CD14-positive monocyte (primary cell): ENCODE data around the gene TRIOBP. TPM values are rescaled to one million over a fixed set of nuclear protein-coding genes. Genes with fewer than 3 reads are reported as not detected.
"Not testable (repeated sequence)": the region's sequence is repeated elsewhere in the genome, so short reads cannot be mapped to it uniquely, and the experiment has no call there.

Experiments used
- DNase-seq, 3 donors: peaks; one replicate each; pipeline ENCODE4 v3.0.0-alpha.2; 2011 to 2022
- H2AFZ ChIP-seq: 2 replicates; pipeline ENCODE4 v1.6.0; 2012; ENCODE audit warnings: mild to moderate bottlenecking, low read depth, low read length, inconsistent platforms; ENCODE audit not compliant: insufficient read depth, poor library complexity, severe bottlenecking
- H3K27ac ChIP-seq, 2 donors: 1 replicate in 1 of 2; 2 replicates in 1 of 2; pipeline ENCODE4 v1.5.1; 2012 to 2013; ENCODE audit warnings: low read length in 2 of 2, control low read depth in 1 of 2, inconsistent platforms in 1 of 2, low read depth in 1 of 2, mild to moderate bottlenecking in 1 of 2
- H3K27me3 ChIP-seq, 2 donors: one replicate each; pipeline versions ENCODE4 v1.6.0 to v1.6.1; 2011 to 2013; ENCODE audit warnings: low read length in 2 of 2; ENCODE audit not compliant: control insufficient read depth in 2 of 2, insufficient read depth in 2 of 2
- H3K36me3 ChIP-seq, 2 donors: replicated peaks in 1 of 2; 1 replicate in 1 of 2; 2 replicates in 1 of 2; pipeline versions ENCODE4 v1.5.1 to v1.6.1; 2012 to 2013; ENCODE audit warnings: low read length in 2 of 2, control low read depth in 1 of 2, inconsistent platforms in 1 of 2, mild to moderate bottlenecking in 1 of 2; ENCODE audit not compliant: insufficient read depth in 2 of 2, control insufficient read depth in 1 of 2
- H3K4me1 ChIP-seq, 2 donors: 1 replicate in 1 of 2; 2 replicates in 1 of 2; pipeline versions ENCODE4 v1.5.1 to v1.6.1; 2012 to 2013; ENCODE audit warnings: low read length in 2 of 2, control low read depth in 1 of 2, inconsistent platforms in 1 of 2, mild to moderate bottlenecking in 1 of 2, moderate library complexity in 1 of 2; ENCODE audit not compliant: insufficient read depth in 2 of 2, control insufficient read depth in 1 of 2
- H3K4me2 ChIP-seq: replicated peaks from 2 replicates; pipeline ENCODE3; 2012; ENCODE audit warnings: low read length, moderate library complexity, mild to moderate bottlenecking; ENCODE audit not compliant: poor library complexity, severe bottlenecking; ENCODE audit errors: extremely low read depth
- H3K4me3 ChIP-seq, 3 experiments: fragments of 200-600 bp in 1 of 3; sonication (generic) in 1 of 3; replicated peaks in 1 of 3; 1 replicate in 2 of 3; 2 replicates in 1 of 3; pipeline ENCODE4 v1.5.1; 2011 to 2013; ENCODE audit warnings: low read length in 3 of 3, mild to moderate bottlenecking in 3 of 3, control low read depth in 2 of 3, low read depth in 2 of 3, inconsistent platforms in 1 of 3, moderate library complexity in 1 of 3
- H3K79me2 ChIP-seq: 2 replicates; pipeline ENCODE4 v1.6.0; 2012; ENCODE audit warnings: mild to moderate bottlenecking, control low read depth, inconsistent platforms, low read length, moderate library complexity; ENCODE audit not compliant: insufficient read depth
- H3K9ac ChIP-seq: 2 replicates; pipeline ENCODE4 v1.6.0; 2017; ENCODE audit warnings: low read length, mild to moderate bottlenecking; ENCODE audit not compliant: insufficient read depth, poor library complexity, severe bottlenecking
- H3K9me3 ChIP-seq, 2 donors: replicated peaks in 1 of 2; 1 replicate in 1 of 2; 2 replicates in 1 of 2; pipeline versions ENCODE4 v1.5.1 to v1.6.1; 2012 to 2013; ENCODE audit warnings: low read length in 2 of 2, control low read depth in 1 of 2; ENCODE audit not compliant: control insufficient read depth in 1 of 2, insufficient read depth in 1 of 2
- H4K20me1 ChIP-seq: 2 replicates; pipeline ENCODE4 v1.6.0; 2012; ENCODE audit warnings: mild to moderate bottlenecking, low read length, control low read depth, moderate library complexity; ENCODE audit not compliant: insufficient read depth
- H3K27ac Mint-ChIP-seq, 7 donors: one replicate each; pipeline ENCODE4 v1.8.0; 2020; ENCODE audit warnings: mild to moderate bottlenecking in 7 of 7, mixed read lengths in 7 of 7, moderate library complexity in 6 of 7, inconsistent platforms in 2 of 7
- H3K27me3 Mint-ChIP-seq, 3 donors: one replicate each; pipeline ENCODE4 v1.8.0; 2021 to 2022; ENCODE audit warnings: low read depth in 3 of 3, mild to moderate bottlenecking in 3 of 3, mixed read lengths in 3 of 3, moderate library complexity in 3 of 3, inconsistent platforms in 1 of 3
- H3K36me3 Mint-ChIP-seq, 2 donors: one replicate each; pipeline ENCODE4 v1.8.0; 2020; ENCODE audit warnings: mixed read lengths in 2 of 2, inconsistent platforms in 1 of 2, mild to moderate bottlenecking in 1 of 2
- H3K4me1 Mint-ChIP-seq: one replicate; pipeline ENCODE4 v1.8.0; 2020; ENCODE audit warnings: mild to moderate bottlenecking, mixed read lengths
- H3K4me3 Mint-ChIP-seq, 2 donors: one replicate each; pipeline ENCODE4 v1.8.0; 2020; ENCODE audit warnings: mild to moderate bottlenecking in 2 of 2, mixed read lengths in 2 of 2, moderate library complexity in 1 of 2
- H3K9me3 Mint-ChIP-seq, 7 donors: one replicate each; pipeline ENCODE4 v1.8.0; 2020 to 2022; ENCODE audit warnings: mixed read lengths in 7 of 7, mild to moderate bottlenecking in 6 of 7, moderate library complexity in 6 of 7, inconsistent platforms in 2 of 7
- WGBS: methylation state at CpG from one replicate; pipeline ENCODE4 v1.1.5; 2013; ENCODE audit warnings: missing lambda C conversion rate; ENCODE audit not compliant: insufficient coverage; 5-methylcytosine and 5-hydroxymethylcytosine counted together
- intact Hi-C, 2 donors: fragments of 100-400 bp; cut with micrococcal nuclease; formaldehyde crosslinking; loops; one replicate each; pipeline versions ENCODE4 v1.15.0 to v1.15.1; 2023
- polyA plus RNA-seq, 3 donors: library from polyadenylated mRNA; depleted of rRNA in 1 of 3; unstranded in 2 of 3; stranded (reverse) in 1 of 3; fragments of 300-500 nt in 2 of 3; fragments of >200 nt in 1 of 3; fragmentation: Illumina TruSeq in 2 of 3; gene quantifications; 1 replicate in 2 of 3; 2 replicates in 1 of 3; pipeline ENCODE4 v1.2.3, GENCODE V29; 2012 to 2021
- TF ChIP-seq, protein P1 (sequence below): fragments of 200-600 bp; IDR thresholded peaks from one replicate; pipeline ENCODE4 v1.8.0; 2022; ENCODE audit warnings: antibody characterized with exemption, mild to moderate bottlenecking

Gene TRIOBP
- polyA plus RNA-seq, 3 donors, result 43.0 to 46.6 (median 44.7) TPM

DNA sequence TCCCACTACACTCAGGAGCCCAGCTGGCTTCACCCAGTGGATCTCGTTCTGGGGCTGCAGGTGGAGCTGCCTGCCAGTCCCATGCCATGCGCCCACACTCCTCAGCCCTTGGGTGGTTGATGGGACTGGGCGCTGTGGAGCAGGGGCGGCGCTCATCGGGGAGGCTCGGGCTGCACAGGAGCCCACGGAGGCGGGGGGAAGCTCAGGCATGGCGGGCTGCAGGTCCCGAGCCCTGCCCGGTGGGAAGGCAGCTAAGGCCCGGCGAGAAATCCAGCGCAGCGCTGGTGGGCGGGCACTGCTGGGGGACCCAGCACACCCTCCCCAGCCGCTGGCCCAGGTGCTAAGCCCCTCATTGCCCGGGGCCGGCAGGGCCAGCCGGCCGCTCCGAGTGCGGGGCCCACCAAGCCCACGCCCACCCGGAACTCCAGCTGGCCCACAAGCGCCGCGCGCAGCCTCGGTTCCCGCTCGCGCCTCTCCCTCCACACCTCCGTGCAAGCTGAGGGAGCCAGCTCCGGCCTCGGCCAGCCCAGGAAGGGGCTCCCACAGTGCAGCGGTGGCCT is 21.0 kb downstream of the TRIOBP start:
- H3K4me3 ChIP-seq, H3K4me1 Mint-ChIP-seq, H3K4me2 ChIP-seq, H3K9me3 ChIP-seq, H3K27me3 Mint-ChIP-seq, H3K4me1 ChIP-seq, H3K9ac ChIP-seq, H3K79me2 ChIP-seq, DNase-seq, H4K20me1 ChIP-seq, H3K27ac Mint-ChIP-seq, H3K27ac ChIP-seq, H3K4me3 Mint-ChIP-seq, intact Hi-C loops, H2AFZ ChIP-seq, H3K36me3 ChIP-seq, H3K27me3 ChIP-seq, H3K9me3 Mint-ChIP-seq: not testable (repeated sequence)
- H3K36me3 Mint-ChIP-seq, result peaks cover 21 to 46% of the 10 kb centered on the region in 2 donors
- 97% methylated on average over 30 of the region's 38 CpGs for WGBS

DNA sequence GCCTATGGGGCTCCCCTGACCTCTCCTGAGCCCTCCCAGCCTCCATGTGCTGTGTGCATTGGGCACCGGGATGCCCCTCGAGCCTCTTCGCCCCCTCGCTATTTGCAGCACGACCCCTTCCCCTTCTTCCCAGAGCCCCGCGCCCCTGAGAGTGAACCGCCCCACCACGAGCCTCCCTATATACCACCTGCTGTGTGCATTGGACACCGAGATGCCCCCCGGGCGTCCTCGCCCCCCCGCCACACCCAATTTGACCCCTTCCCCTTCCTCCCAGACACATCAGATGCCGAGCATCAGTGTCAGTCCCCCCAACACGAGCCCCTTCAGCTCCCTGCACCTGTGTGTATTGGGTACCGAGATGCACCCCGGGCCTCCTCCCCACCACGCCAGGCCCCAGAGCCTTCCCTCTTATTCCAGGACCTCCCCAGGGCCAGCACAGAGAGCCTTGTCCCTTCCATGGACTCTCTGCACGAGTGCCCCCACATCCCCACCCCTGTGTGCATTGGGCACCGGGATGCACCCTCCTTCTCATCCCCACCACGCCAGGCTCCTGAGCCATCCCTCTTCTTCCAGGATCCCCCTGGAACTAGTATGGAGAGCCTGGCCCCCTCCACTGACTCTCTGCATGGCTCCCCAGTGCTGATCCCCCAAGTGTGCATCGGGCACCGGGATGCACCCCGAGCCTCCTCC is 28.8 kb downstream of the TRIOBP start:
- H3K27me3 Mint-ChIP-seq, result peaks cover 0 to 5% (median 3%) of the 10 kb centered on the region in 3 donors
- Histone ChIP-seq H3K4me2 (no peak overlapping the region), H3K9ac (no peak overlapping the region), H3K4me1 (peaks cover 37 to 44% of the 10 kb centered on the region in 2 donors), H3K36me3 (no peaks in the 10 kb centered on the region), H4K20me1 (no peaks in the 10 kb centered on the region), H3K27me3 (no peaks in the 10 kb centered on the region), H3K9me3 (no peaks in the 10 kb centered on the region), H3K27ac (no peak overlapping the region), H2AFZ (no peak overlapping the region), H3K4me3 (no peak overlapping the region), H3K79me2 (no peaks in the 10 kb centered on the region)
- H3K9me3 Mint-ChIP-seq, result peaks cover 0 to 10% (median 7%) of the 10 kb centered on the region in 7 donors
- H3K27ac Mint-ChIP-seq, result no peak overlapping the region
- H3K36me3 Mint-ChIP-seq, result peaks cover 8 to 26% of the 10 kb centered on the region in 2 donors
- intact Hi-C loops, result no loop called here
- no peak overlapping the region for H3K4me3 Mint-ChIP-seq
- over 99% methylated on average over 16 of the region's 25 CpGs for WGBS
- TF ChIP-seq, protein P1, sequence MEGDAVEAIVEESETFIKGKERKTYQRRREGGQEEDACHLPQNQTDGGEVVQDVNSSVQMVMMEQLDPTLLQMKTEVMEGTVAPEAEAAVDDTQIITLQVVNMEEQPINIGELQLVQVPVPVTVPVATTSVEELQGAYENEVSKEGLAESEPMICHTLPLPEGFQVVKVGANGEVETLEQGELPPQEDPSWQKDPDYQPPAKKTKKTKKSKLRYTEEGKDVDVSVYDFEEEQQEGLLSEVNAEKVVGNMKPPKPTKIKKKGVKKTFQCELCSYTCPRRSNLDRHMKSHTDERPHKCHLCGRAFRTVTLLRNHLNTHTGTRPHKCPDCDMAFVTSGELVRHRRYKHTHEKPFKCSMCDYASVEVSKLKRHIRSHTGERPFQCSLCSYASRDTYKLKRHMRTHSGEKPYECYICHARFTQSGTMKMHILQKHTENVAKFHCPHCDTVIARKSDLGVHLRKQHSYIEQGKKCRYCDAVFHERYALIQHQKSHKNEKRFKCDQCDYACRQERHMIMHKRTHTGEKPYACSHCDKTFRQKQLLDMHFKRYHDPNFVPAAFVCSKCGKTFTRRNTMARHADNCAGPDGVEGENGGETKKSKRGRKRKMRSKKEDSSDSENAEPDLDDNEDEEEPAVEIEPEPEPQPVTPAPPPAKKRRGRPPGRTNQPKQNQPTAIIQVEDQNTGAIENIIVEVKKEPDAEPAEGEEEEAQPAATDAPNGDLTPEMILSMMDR, result no peak
- peaks cover 33% of the 10 kb centered on the region for H3K4me1 Mint-ChIP-seq
- DNase-seq, result no peak
